Measurements from ENCODE around the gene CNOT6L.

DNA sequence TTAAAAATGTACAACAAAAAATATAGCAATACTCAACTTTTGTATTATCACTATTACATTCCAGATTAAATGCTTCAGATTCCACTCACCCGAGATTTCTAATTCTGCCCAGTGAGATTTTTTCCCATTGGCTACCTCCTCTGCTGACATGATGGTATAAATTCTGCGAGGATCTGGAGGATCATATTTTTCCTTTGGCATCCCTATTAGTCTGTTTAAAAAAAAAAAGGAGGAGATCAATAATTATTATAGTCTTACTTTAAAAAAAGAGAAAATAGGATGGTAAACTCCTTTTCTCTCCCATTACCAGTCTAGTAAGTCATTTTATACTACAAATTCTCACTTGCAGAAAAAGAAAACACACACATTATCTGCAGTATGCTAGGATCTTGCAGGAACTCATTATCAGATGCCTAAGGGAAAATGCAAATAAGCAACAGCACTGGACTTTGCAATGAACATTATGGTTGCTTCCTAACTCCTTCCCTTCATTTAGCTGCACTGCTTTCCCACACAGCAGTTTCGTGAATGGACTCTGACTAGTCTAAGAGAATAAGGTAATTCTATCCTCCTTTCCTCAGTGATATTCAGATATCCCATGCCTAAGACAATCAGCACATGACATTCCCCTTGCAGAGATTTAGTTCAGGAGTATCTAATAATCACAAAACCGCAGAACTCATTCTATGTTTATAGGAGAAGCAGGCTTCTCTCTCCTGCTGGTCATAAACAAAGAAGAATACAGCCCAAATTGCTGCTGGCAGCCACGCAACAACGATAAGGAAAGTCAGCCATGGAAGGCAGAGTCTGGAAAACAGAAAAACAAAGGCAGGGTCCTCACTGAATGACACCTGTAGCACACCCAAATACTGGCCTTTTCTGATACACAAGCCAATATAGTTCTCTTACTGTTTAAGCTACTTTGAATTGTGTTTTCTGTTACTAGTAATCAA is 42.7 kb downstream of the CNOT6L start:
- no peak for TF ChIP-seq CREB1 (IDR thresholded peaks at IDR 0.05; ENCODE audit: low read depth)
- no peak for TF ChIP-seq TCF12 (IDR thresholded peaks at IDR 0.05; ENCODE audit: low read depth)
- TF ChIP-seq MAX (IDR thresholded peaks at IDR 0.05), result no peak
